OCI-LY7 (cell line): Measurements from ENCODE around the gene NTNG2. TPM values are rescaled to one million over a fixed set of nuclear protein-coding genes. Genes with fewer than 3 reads are reported as not detected.

Experiments used
- BruUV-seq: library from RNA; stranded (reverse); fragments of 400-500 nt; replicated peaks from 2 replicates; lab custom pipeline; 2021; lab: Mats Ljungman, UMichigan
- CTCF ChIA-PET: fragments of 300-600 bp; sonication (Branson Sonifier 250); formaldehyde crosslinking; loops from one replicate; lab custom pipeline; 2022; ENCODE audit warnings: antibody characterized with exemption; ENCODE audit not compliant: unreplicated experiment; lab: Charles Lee
- POLR2A ChIA-PET: fragments of 300-600 bp; sonication (Branson Sonifier 250); formaldehyde crosslinking; loops from one replicate; lab custom pipeline; 2022; ENCODE audit warnings: antibody characterized with exemption; lab: Charles Lee
- DNase-seq: peaks from one replicate; pipeline ENCODE4 v3.0.0-alpha.2; 2015; ENCODE audit warnings: low spot score
- H2AFZ ChIP-seq: fragments of 200-600 bp; sonication (generic), shearing (Covaris generic); 2 replicates; pipeline ENCODE4 v1.6.1; 2014; ENCODE audit warnings: mild to moderate bottlenecking, antibody characterized with exemption, low read length, moderate library complexity
- H3K27ac ChIP-seq: fragments of 200-600 bp; sonication (generic); 2 replicates; pipeline ENCODE4 v1.5.1; 2014; ENCODE audit warnings: mixed run types, low read depth, mild to moderate bottlenecking, moderate library complexity, low read length, inconsistent platforms; ENCODE audit not compliant: poor library complexity, severe bottlenecking
- H3K36me3 ChIP-seq: fragments of 200-600 bp; sonication (generic); 2 replicates; pipeline ENCODE4 v1.6.1; 2014; ENCODE audit warnings: mild to moderate bottlenecking, antibody characterized with exemption, low read length, moderate library complexity, mixed read lengths; ENCODE audit not compliant: insufficient read depth
- H3K4me1 ChIP-seq: fragments of 200-600 bp; sonication (generic); 2 replicates; pipeline ENCODE4 v1.5.1; 2014; ENCODE audit warnings: mild to moderate bottlenecking, low read length; ENCODE audit not compliant: insufficient read depth, poor library complexity, severe bottlenecking
- H3K4me2 ChIP-seq: fragments of 200-600 bp; sonication (generic); 2 replicates; pipeline ENCODE4 v1.6.1; 2014; ENCODE audit warnings: mild to moderate bottlenecking, low read length
- H3K4me3 ChIP-seq: fragments of 200-600 bp; sonication (generic); 2 replicates; pipeline ENCODE4 v1.5.1; 2014; ENCODE audit warnings: mild to moderate bottlenecking, low read depth, low read length; ENCODE audit not compliant: poor library complexity, severe bottlenecking
- H3K79me2 ChIP-seq: fragments of 200-600 bp; sonication (generic); 2 replicates; pipeline ENCODE4 v1.6.1; 2016; ENCODE audit warnings: low read depth, mild to moderate bottlenecking, low read length, moderate library complexity, mixed read lengths; ENCODE audit not compliant: insufficient read depth
- H3K9me2 ChIP-seq: fragments of 200-600 bp; sonication (generic); 2 replicates; pipeline ENCODE4 v1.6.1; 2016; ENCODE audit warnings: mild to moderate bottlenecking, low read length, mixed read lengths; ENCODE audit not compliant: insufficient read depth
- H3K9me3 ChIP-seq: fragments of 200-600 bp; sonication (generic); 2 replicates; pipeline ENCODE4 v1.6.1; 2014; ENCODE audit warnings: mild to moderate bottlenecking, mixed run types, low read length, mixed read lengths
- H4K20me1 ChIP-seq: fragments of 200-600 bp; sonication (generic); 2 replicates; pipeline ENCODE4 v1.6.1; 2014; ENCODE audit warnings: mild to moderate bottlenecking, antibody characterized with exemption, low read length, moderate library complexity, mixed read lengths; ENCODE audit not compliant: insufficient read depth
- EZH2phosphoT487 ChIP-seq: fragments of 200-600 bp; sonication (generic); IDR thresholded peaks from 2 replicates; pipeline ENCODE4 v1.6.1; 2018; ENCODE audit warnings: low read depth, borderline replicate concordance, mild to moderate bottlenecking, mixed run types, antibody characterized with exemption, low read length, moderate library complexity, mixed read lengths
- intact Hi-C: fragments of 100-400 bp; cut with micrococcal nuclease; formaldehyde crosslinking; loops from one replicate; pipeline ENCODE4 v1.10.0; 2022; ENCODE audit not compliant: unreplicated experiment
- total RNA-seq, 2 experiments: library from RNA; depleted of rRNA in 1 of 2; stranded (reverse); fragments of >200 nt in 1 of 2; shearing (Covaris generic) in 1 of 2; gene quantifications; 2 replicates each; pipeline ENCODE4 v1.2.3, GENCODE V29; 2014 to 2022
- TF ChIP-seq, protein P1 (sequence below): fragments of 200-600 bp; sonication (generic); conservative IDR thresholded peaks from 2 replicates; pipeline ENCODE4 v1.5.1; 2014; ENCODE audit warnings: mild to moderate bottlenecking, antibody characterized with exemption, low read length, moderate library complexity, mixed read lengths

Gene NTNG2
- total RNA-seq, 2 experiments from 2014 or later: 3.2 to 7.5 TPM

DNA sequence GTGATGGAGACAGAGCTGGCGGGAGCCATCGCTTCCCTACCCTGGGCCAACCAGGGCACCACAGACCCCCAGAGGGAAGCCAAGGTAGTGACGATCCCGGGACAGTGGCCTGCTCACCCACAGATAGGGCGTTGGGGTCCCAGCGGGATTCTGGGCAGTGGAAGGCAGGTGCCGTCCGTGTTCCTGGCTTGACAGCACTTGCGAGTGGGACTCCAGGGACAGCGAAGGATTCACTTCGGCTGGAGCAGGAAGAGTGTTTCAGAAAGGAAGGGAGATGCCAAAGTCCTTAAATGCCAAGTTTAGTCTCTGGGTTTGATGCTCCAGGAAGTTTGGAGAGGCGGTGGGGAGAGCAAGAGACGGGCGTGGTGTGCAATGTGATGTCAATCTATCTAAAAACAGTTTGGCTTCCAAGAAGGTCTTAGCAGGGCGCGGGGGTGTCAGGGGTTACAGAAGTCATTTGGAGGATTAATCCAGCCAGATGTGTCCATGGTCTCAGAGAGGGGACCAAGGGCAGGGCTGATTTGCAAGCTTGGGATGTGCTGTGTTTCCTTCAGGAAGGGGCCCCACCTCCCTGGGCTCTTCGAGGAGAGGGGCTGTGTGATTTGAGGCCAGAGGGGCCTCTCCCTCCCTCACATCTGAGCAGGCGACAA, 74.9 kb downstream of the NTNG2 start:
- Histone ChIP-seq H3K36me3 (no peaks in the 10 kb centered on the region), H4K20me1 (no peaks in the 10 kb centered on the region), H3K4me2 (no peak overlapping the region), H3K9me2 (no peaks in the 10 kb centered on the region), H3K4me1 (no peaks in the 10 kb centered on the region), H3K9me3 (no peaks in the 10 kb centered on the region), H3K79me2 (no peaks in the 10 kb centered on the region), H3K4me3 (no peak overlapping the region), H2AFZ (no peak overlapping the region), H3K27ac (no peak overlapping the region)
- ChIA-PET CTCF (interaction anchor here (0.6 to 1.1 kb wide), 3 partner anchors 9 to 682 kb away, joined by 3 to 5 read pairs (median 4); no protein-coding TSS in a partner anchor), POLR2A (no interaction called here)
- intact Hi-C loops: loop anchor here (1.0 kb wide), 1 partner anchor 474 kb away; no protein-coding TSS in a partner anchor
- TF ChIP-seq, protein P1, sequence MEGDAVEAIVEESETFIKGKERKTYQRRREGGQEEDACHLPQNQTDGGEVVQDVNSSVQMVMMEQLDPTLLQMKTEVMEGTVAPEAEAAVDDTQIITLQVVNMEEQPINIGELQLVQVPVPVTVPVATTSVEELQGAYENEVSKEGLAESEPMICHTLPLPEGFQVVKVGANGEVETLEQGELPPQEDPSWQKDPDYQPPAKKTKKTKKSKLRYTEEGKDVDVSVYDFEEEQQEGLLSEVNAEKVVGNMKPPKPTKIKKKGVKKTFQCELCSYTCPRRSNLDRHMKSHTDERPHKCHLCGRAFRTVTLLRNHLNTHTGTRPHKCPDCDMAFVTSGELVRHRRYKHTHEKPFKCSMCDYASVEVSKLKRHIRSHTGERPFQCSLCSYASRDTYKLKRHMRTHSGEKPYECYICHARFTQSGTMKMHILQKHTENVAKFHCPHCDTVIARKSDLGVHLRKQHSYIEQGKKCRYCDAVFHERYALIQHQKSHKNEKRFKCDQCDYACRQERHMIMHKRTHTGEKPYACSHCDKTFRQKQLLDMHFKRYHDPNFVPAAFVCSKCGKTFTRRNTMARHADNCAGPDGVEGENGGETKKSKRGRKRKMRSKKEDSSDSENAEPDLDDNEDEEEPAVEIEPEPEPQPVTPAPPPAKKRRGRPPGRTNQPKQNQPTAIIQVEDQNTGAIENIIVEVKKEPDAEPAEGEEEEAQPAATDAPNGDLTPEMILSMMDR: peak; percentile 64; the same call in 1 of the 2 replicates
- TF ChIP-seq EZH2phosphoT487: no peak
- BruUV-seq: no TSS peak
- no peak for DNase-seq

DNA sequence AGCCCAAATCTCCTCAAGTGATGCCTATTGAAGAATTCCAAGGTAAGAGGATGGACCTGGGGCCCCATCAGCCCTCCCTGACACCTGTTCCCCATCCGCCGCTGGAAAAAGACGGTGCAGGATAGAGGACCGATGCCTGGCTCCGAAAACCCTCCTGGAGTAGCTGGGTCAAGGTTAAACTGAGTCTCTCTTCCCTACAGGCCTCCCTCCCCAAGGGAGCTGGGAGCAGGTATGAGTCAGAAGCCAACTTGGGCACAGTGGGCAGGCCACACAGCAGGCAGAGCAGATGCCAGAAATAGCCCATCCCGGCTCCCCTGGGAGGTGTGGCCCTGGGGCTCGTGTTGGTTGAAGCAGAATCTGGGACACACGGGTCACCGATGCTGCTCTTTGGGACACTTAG, 75.6 kb downstream of the NTNG2 start:
- Histone ChIP-seq H3K36me3 (no peaks in the 10 kb centered on the region), H4K20me1 (no peaks in the 10 kb centered on the region), H3K9me3 (no peaks in the 10 kb centered on the region), H3K4me3 (no peak overlapping the region), H3K27ac (no peak overlapping the region), H3K9me2 (no peaks in the 10 kb centered on the region), H3K4me1 (peaks cover 4% of the 10 kb centered on the region), H3K4me2 (no peak overlapping the region), H3K79me2 (no peaks in the 10 kb centered on the region), H2AFZ (no peak overlapping the region)
- ChIA-PET CTCF (no interaction called here), POLR2A (no interaction called here)
- DNase-seq: no peak
- BruUV-seq: no TSS peak
- TF ChIP-seq, protein P1: no peak
- no peak for TF ChIP-seq EZH2phosphoT487
- intact Hi-C loops: no loop called here
